ENCODE measurements around the gene TCERG1.

DNA sequence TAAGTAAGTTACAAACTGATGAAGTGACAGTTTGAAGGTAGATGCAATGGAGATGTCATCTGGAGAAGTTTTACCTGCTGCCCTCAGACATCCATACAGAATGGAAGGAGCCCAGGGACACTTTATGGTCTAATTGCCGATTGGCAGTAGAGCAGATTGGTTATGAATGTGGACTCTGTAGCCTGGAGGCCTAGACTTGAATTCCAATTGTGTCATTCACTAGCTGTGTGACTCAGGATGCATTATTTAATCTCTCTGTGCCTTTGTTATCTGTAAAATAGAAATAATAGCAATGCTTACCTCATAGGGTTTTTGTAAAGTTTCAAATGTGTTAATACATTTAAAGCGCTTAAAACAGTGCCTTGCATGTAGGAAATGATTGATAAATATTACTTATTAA lies 5.2 kb upstream of the TCERG1 start:
- TF ChIP-seq POLR2AphosphoS5 (IDR thresholded peaks at IDR 0.05) (no peak), CTCF (IDR thresholded peaks at IDR 0.05) (no peak), POLR2A (IDR thresholded peaks at IDR 0.05; ENCODE audit: low read depth) (no peak)

Measured in esophagus muscularis mucosa (tissue), 3 donors.